HG02642 (cell line): ENCODE data around the gene SERPINA3.

ENCODE experiments used
- ATAC-seq: cut with Tn5 transposase; IDR thresholded peaks from one replicate; pipeline ENCODE4 v1.9.1; 2021; ENCODE audit warnings: mild to moderate bottlenecking; ENCODE audit not compliant: unreplicated experiment, poor library complexity

SERPINA3 gene

GRCh38 chr14:94611179-94611578, 1.0 kb upstream of the SERPINA3 start:
- ATAC-seq = no peak

- ATAC-seq = no peak
Observed at GRCh38 chr14:94612580-94613554, 676 bp downstream of the SERPINA3 start.

GRCh38 chr14:94613720-94614644, 1.8 kb downstream of the SERPINA3 start:
- no peak for ATAC-seq

- no peak for ATAC-seq
Observed at GRCh38 chr14:94614802-94615201, 2.6 kb downstream of the SERPINA3 start.

- no peak for ATAC-seq
Observed at GRCh38 chr14:94615254-94615653, 3.1 kb downstream of the SERPINA3 start.

GRCh38 chr14:94615823-94616570, 3.8 kb downstream of the SERPINA3 start:
- ATAC-seq = no peak

- no peak for ATAC-seq
Observed at GRCh38 chr14:94617366-94617941, 5.3 kb downstream of the SERPINA3 start.

GRCh38 chr14:94617988-94618822, 6.0 kb downstream of the SERPINA3 start:
- ATAC-seq = no peak

- ATAC-seq = no peak
Observed at GRCh38 chr14:94619297-94619696, 7.1 kb downstream of the SERPINA3 start.

GRCh38 chr14:94620597-94620996, 8.4 kb downstream of the SERPINA3 start:
- no peak for ATAC-seq

GRCh38 chr14:94621358-94622134, 9.4 kb downstream of the SERPINA3 start:
- no peak for ATAC-seq

- ATAC-seq = no peak
Observed at GRCh38 chr14:94622653-94623421, 10.6 kb downstream of the SERPINA3 start.

- no peak for ATAC-seq
Observed at GRCh38 chr14:94623422-94623809, 11.2 kb downstream of the SERPINA3 start.

- ATAC-seq = no peak
Observed at GRCh38 chr14:94623856-94624499, 11.8 kb downstream of the SERPINA3 start.

- ATAC-seq = no peak
Observed at GRCh38 chr14:94624537-94625352, 12.6 kb downstream of the SERPINA3 start.

- ATAC-seq = no peak
Observed at GRCh38 chr14:94625353-94625635, 13.1 kb downstream of the SERPINA3 start.
